NCI-H69 (cell line): Measurements from ENCODE around the gene MARCHF10.

ENCODE experiments used
- DNase-seq: peaks from one replicate; lab custom pipeline; 2025; lab: John Stamatoyannopoulos, UW

Gene MARCHF10

GRCh38 chr17:62822080-62822904 is 14.2 kb upstream of the MARCHF10 start:
- DNase-seq = peak; percentile 53

- no peak for DNase-seq
Measured at GRCh38 chr17:62821189-62822079, 13.3 kb upstream of the MARCHF10 start.

- no peak for DNase-seq
Measured at GRCh38 chr17:62819511-62820221, 11.6 kb upstream of the MARCHF10 start.

GRCh38 chr17:62818526-62818925 is 10.4 kb upstream of the MARCHF10 start:
- DNase-seq = peak; percentile 49

- no peak for DNase-seq
Measured at GRCh38 chr17:62816282-62816839, 8.2 kb upstream of the MARCHF10 start.

GRCh38 chr17:62809656-62810055 is 1.5 kb upstream of the MARCHF10 start:
- DNase-seq = no peak

- no peak for DNase-seq
Measured at GRCh38 chr17:62808576-62808970, 459 bp upstream of the MARCHF10 start.

GRCh38 chr17:62805234-62805633 is 2.9 kb downstream of the MARCHF10 start:
- no peak for DNase-seq

- no peak for DNase-seq
Measured at GRCh38 chr17:62804822-62805221, 3.3 kb downstream of the MARCHF10 start.

GRCh38 chr17:62804025-62804424 is 4.1 kb downstream of the MARCHF10 start:
- no peak for DNase-seq

- DNase-seq = peak; percentile 61
Measured at GRCh38 chr17:62802561-62803205, 5.4 kb downstream of the MARCHF10 start.

GRCh38 chr17:62801553-62802114 is 6.5 kb downstream of the MARCHF10 start:
- peak; percentile 71 for DNase-seq

- DNase-seq = peak; percentile 16
Measured at GRCh38 chr17:62800585-62800984, 7.5 kb downstream of the MARCHF10 start.

GRCh38 chr17:62797959-62798358 is 10.2 kb downstream of the MARCHF10 start:
- no peak for DNase-seq

GRCh38 chr17:62796291-62796690 is 11.8 kb downstream of the MARCHF10 start:
- no peak for DNase-seq

GRCh38 chr17:62794666-62794971 is 13.5 kb downstream of the MARCHF10 start:
- DNase-seq = no peak

GRCh38 chr17:62793919-62794665 is 14.0 kb downstream of the MARCHF10 start:
- DNase-seq = no peak

- no peak for DNase-seq
Measured at GRCh38 chr17:62792447-62792800, 15.7 kb downstream of the MARCHF10 start.

GRCh38 chr17:62791767-62792446 is 16.2 kb downstream of the MARCHF10 start:
- DNase-seq = no peak

GRCh38 chr17:62791235-62791734 is 16.8 kb downstream of the MARCHF10 start:
- no peak for DNase-seq
